Activated T-cell treated with anti-CD3 and anti-CD28 coated beads, Interleukin-2, amount 50 U/mL, for 4 hours (primary cell): ENCODE data around the gene ABHD1. TPM values are rescaled to one million over a fixed set of nuclear protein-coding genes. Genes with fewer than 3 reads are reported as not detected.
A peak's percentile ranks its signal among the peaks of the same experiment; 100 is the strongest.

ENCODE experiments used
- ATAC-seq, 2 donors: fragments of 200-7000 bp; cut with Tn5 transposase; one replicate each; pipeline ENCODE4 v1.10.0; 2021
- DNase-seq: peaks from one replicate; pipeline ENCODE4 v3.0.0-alpha.2; 2020
- H3K27me3 Mint-ChIP-seq: one replicate; pipeline ENCODE4 v1.8.0; 2021; ENCODE audit warnings: low read depth, mixed read lengths
- H3K36me3 Mint-ChIP-seq: one replicate; pipeline ENCODE4 v1.8.0; 2022; ENCODE audit warnings: mixed read lengths; ENCODE audit not compliant: insufficient read depth
- H3K4me1 Mint-ChIP-seq: one replicate; pipeline ENCODE4 v1.8.0; 2021; ENCODE audit warnings: low read depth, mixed read lengths
- H3K4me3 Mint-ChIP-seq: one replicate; pipeline ENCODE4 v1.8.0; 2021; ENCODE audit warnings: mild to moderate bottlenecking, moderate library complexity, mixed read lengths
- H3K9me3 Mint-ChIP-seq: one replicate; pipeline ENCODE4 v1.8.0; 2021; ENCODE audit warnings: mixed read lengths
- total RNA-seq, 3 donors: library from RNA; stranded (reverse); gene quantifications; one replicate each; pipeline ENCODE4 v1.2.1, GENCODE V29; 2021

Gene ABHD1
- total RNA-seq, 3 donors from 2014 or later = not detected

GRCh38 chr2:27152102-27152795 lies 28.6 kb downstream of the ABHD1 start:
- no peaks in the 10 kb centered on the region for H3K36me3 Mint-ChIP-seq
- H3K4me3 Mint-ChIP-seq = no peak overlapping the region
- peaks cover 8% of the 10 kb centered on the region for H3K27me3 Mint-ChIP-seq
- no peaks in the 10 kb centered on the region for H3K4me1 Mint-ChIP-seq
- ATAC-seq = no peak
- DNase-seq = no peak
- no peaks in the 10 kb centered on the region for H3K9me3 Mint-ChIP-seq

GRCh38 chr2:27152796-27153464 lies 29.3 kb downstream of the ABHD1 start:
- ATAC-seq (peak; percentile 56 to 58), DNase-seq (no peak)
- peaks cover 9% of the 10 kb centered on the region for H3K27me3 Mint-ChIP-seq
- no peak overlapping the region for H3K4me3 Mint-ChIP-seq
- H3K4me1 Mint-ChIP-seq = no peaks in the 10 kb centered on the region
- no peaks in the 10 kb centered on the region for H3K36me3 Mint-ChIP-seq
- no peaks in the 10 kb centered on the region for H3K9me3 Mint-ChIP-seq

GRCh38 chr2:27154488-27154887 lies 30.9 kb downstream of the ABHD1 start:
- Mint-ChIP-seq H3K4me1 (no peaks in the 10 kb centered on the region), H3K27me3 (peaks cover 3% of the 10 kb centered on the region), H3K36me3 (no peaks in the 10 kb centered on the region), H3K4me3 (no peak overlapping the region), H3K9me3 (no peaks in the 10 kb centered on the region)
- ATAC-seq = no peak
- no peak for DNase-seq

- Mint-ChIP-seq H3K4me3 (no peak overlapping the region), H3K27me3 (peaks cover 3% of the 10 kb centered on the region), H3K9me3 (no peaks in the 10 kb centered on the region), H3K36me3 (no peaks in the 10 kb centered on the region), H3K4me1 (no peaks in the 10 kb centered on the region)
- ATAC-seq (no peak), DNase-seq (no peak)
Measured at GRCh38 chr2:27155069-27155520, 31.5 kb downstream of the ABHD1 start.

GRCh38 chr2:27158468-27158867 lies 34.9 kb downstream of the ABHD1 start:
- Mint-ChIP-seq H3K36me3 (no peaks in the 10 kb centered on the region), H3K9me3 (no peaks in the 10 kb centered on the region), H3K4me3 (no peak overlapping the region), H3K4me1 (no peaks in the 10 kb centered on the region), H3K27me3 (peaks cover 3% of the 10 kb centered on the region)
- DNase-seq (no peak), ATAC-seq (no peak)

GRCh38 chr2:27159271-27159670 lies 35.7 kb downstream of the ABHD1 start:
- no peaks in the 10 kb centered on the region for H3K4me1 Mint-ChIP-seq
- no peaks in the 10 kb centered on the region for H3K9me3 Mint-ChIP-seq
- no peak for ATAC-seq
- peaks cover 3% of the 10 kb centered on the region for H3K27me3 Mint-ChIP-seq
- H3K36me3 Mint-ChIP-seq = no peaks in the 10 kb centered on the region
- DNase-seq = no peak
- no peak overlapping the region for H3K4me3 Mint-ChIP-seq

GRCh38 chr2:27160191-27160590 lies 36.6 kb downstream of the ABHD1 start:
- H3K9me3 Mint-ChIP-seq = no peaks in the 10 kb centered on the region
- H3K4me3 Mint-ChIP-seq = no peak overlapping the region
- H3K36me3 Mint-ChIP-seq = no peaks in the 10 kb centered on the region
- H3K27me3 Mint-ChIP-seq = peaks cover 3% of the 10 kb centered on the region
- H3K4me1 Mint-ChIP-seq = no peaks in the 10 kb centered on the region
- DNase-seq = no peak
- ATAC-seq = no peak

- Mint-ChIP-seq H3K4me3 (no peak overlapping the region), H3K4me1 (no peaks in the 10 kb centered on the region), H3K36me3 (no peaks in the 10 kb centered on the region), H3K27me3 (peaks cover 3% of the 10 kb centered on the region), H3K9me3 (no peaks in the 10 kb centered on the region)
- ATAC-seq = no peak
- DNase-seq = no peak
Measured at GRCh38 chr2:27162151-27163121, 38.8 kb downstream of the ABHD1 start.

- Mint-ChIP-seq H3K4me1 (no peaks in the 10 kb centered on the region), H3K36me3 (no peaks in the 10 kb centered on the region), H3K4me3 (no peak overlapping the region)
Measured at GRCh38 chr2:27164960-27165763, 41.5 kb downstream of the ABHD1 start.

GRCh38 chr2:27170581-27171337 lies 47.1 kb downstream of the ABHD1 start:
- Mint-ChIP-seq H3K9me3 (no peaks in the 10 kb centered on the region), H3K4me1 (peaks cover 2% of the 10 kb centered on the region), H3K36me3 (no peaks in the 10 kb centered on the region), H3K27me3 (peaks cover 11% of the 10 kb centered on the region), H3K4me3 (no peak overlapping the region)
- DNase-seq (no peak), ATAC-seq (no peak)

More at GRCh38 chr2:27164960-27165763, 41.5 kb downstream of the ABHD1 start:
- ATAC-seq (no peak), DNase-seq (no peak)
- Mint-ChIP-seq H3K9me3 (no peaks in the 10 kb centered on the region), H3K27me3 (no peaks in the 10 kb centered on the region)

GRCh38 chr2:27171351-27171848 lies 47.8 kb downstream of the ABHD1 start:
- Mint-ChIP-seq H3K27me3 (peaks cover 14% of the 10 kb centered on the region), H3K4me1 (peaks cover 2% of the 10 kb centered on the region), H3K9me3 (no peaks in the 10 kb centered on the region), H3K4me3 (no peak overlapping the region), H3K36me3 (no peaks in the 10 kb centered on the region)
- DNase-seq = no peak
- no peak for ATAC-seq

GRCh38 chr2:27174638-27175037 lies 51.0 kb downstream of the ABHD1 start:
- peaks cover 2% of the 10 kb centered on the region for H3K4me1 Mint-ChIP-seq
- peaks cover 26% of the 10 kb centered on the region for H3K27me3 Mint-ChIP-seq
- H3K9me3 Mint-ChIP-seq = no peaks in the 10 kb centered on the region
- H3K36me3 Mint-ChIP-seq = no peaks in the 10 kb centered on the region
- H3K4me3 Mint-ChIP-seq = no peak overlapping the region
- no peak for ATAC-seq
- DNase-seq = no peak

- Mint-ChIP-seq H3K27me3 (peaks cover 31% of the 10 kb centered on the region), H3K4me1 (peaks cover 2% of the 10 kb centered on the region), H3K9me3 (no peaks in the 10 kb centered on the region), H3K36me3 (no peaks in the 10 kb centered on the region), H3K4me3 (no peak overlapping the region)
- DNase-seq (no peak), ATAC-seq (no peak)
Measured at GRCh38 chr2:27175330-27175729, 51.7 kb downstream of the ABHD1 start.
